DMS53 (cell line): ENCODE data around the gene BTG4.

Experiments
- DNase-seq: peaks from one replicate; lab custom pipeline; 2025; lab: John Stamatoyannopoulos, UW

Gene BTG4

GRCh38 chr11:111537336-111537860 lies 25.2 kb upstream of the BTG4 start:
- DNase-seq = no peak

GRCh38 chr11:111535281-111535680 lies 23.1 kb upstream of the BTG4 start:
- no peak for DNase-seq

GRCh38 chr11:111532365-111532709 lies 20.2 kb upstream of the BTG4 start:
- no peak for DNase-seq

- peak; percentile 17 for DNase-seq
Measured at GRCh38 chr11:111531687-111532364, 19.6 kb upstream of the BTG4 start.

- no peak for DNase-seq
Measured at GRCh38 chr11:111531136-111531535, 18.9 kb upstream of the BTG4 start.

GRCh38 chr11:111530091-111530490 lies 17.9 kb upstream of the BTG4 start:
- DNase-seq = no peak

GRCh38 chr11:111528557-111528956 lies 16.4 kb upstream of the BTG4 start:
- peak; percentile 14 for DNase-seq

GRCh38 chr11:111527279-111527678 lies 15.1 kb upstream of the BTG4 start:
- DNase-seq = no peak

GRCh38 chr11:111526501-111526900 lies 14.3 kb upstream of the BTG4 start:
- peak; percentile 23 for DNase-seq

- DNase-seq = no peak
Measured at GRCh38 chr11:111525456-111525855, 13.3 kb upstream of the BTG4 start.

- DNase-seq = no peak
Measured at GRCh38 chr11:111524056-111524455, 11.9 kb upstream of the BTG4 start.

- DNase-seq = no peak
Measured at GRCh38 chr11:111523343-111523742, 11.2 kb upstream of the BTG4 start.

- DNase-seq = no peak
Measured at GRCh38 chr11:111522426-111522825, 10.2 kb upstream of the BTG4 start.

GRCh38 chr11:111521135-111521534 lies 8.9 kb upstream of the BTG4 start:
- no peak for DNase-seq

- no peak for DNase-seq
Measured at GRCh38 chr11:111520560-111520959, 8.4 kb upstream of the BTG4 start.

GRCh38 chr11:111518668-111519067 lies 6.5 kb upstream of the BTG4 start:
- DNase-seq = no peak

- DNase-seq = no peak
Measured at GRCh38 chr11:111515591-111515990, 3.4 kb upstream of the BTG4 start.

- no peak for DNase-seq
Measured at GRCh38 chr11:111514216-111515031, 2.2 kb upstream of the BTG4 start, which contains the start of gene HOATZ. Gene HOATZ, plus strand, starts transcription at chr11:111514778. Its CDS starts 7 bp downstream, at chr11:111514785.

GRCh38 chr11:111513240-111513605 lies 1.0 kb upstream of the BTG4 start:
- DNase-seq = no peak

GRCh38 chr11:111510311-111510710 lies 1.9 kb downstream of the BTG4 start:
- no peak for DNase-seq

GRCh38 chr11:111502611-111503010 lies 9.6 kb downstream of the BTG4 start:
- DNase-seq = no peak

GRCh38 chr11:111500481-111500880 lies 11.7 kb downstream of the BTG4 start:
- DNase-seq = peak; percentile 54

- no peak for DNase-seq
Measured at GRCh38 chr11:111499483-111499882, 12.7 kb downstream of the BTG4 start.
